Tibial artery (tissue), 4 donors: ENCODE data around the gene PDPK1.

Experiments
- DNase-seq, 2 donors: peaks; one replicate each; pipeline ENCODE4 v3.0.0-alpha.2; 2019
- H3K27ac ChIP-seq, 2 donors: fragments of 200-600 bp; sonication (generic) in 1 of 2; 1 replicate in 1 of 2; 2 replicates in 1 of 2; pipeline ENCODE4 v1.5.1; 2018 to 2019; ENCODE audit warnings: mild to moderate bottlenecking in 1 of 2
- H3K27me3 ChIP-seq, 2 donors: fragments of 200-600 bp; sonication (generic) in 1 of 2; one replicate each; pipeline versions ENCODE4 v1.5.1 to v1.6.0; 2016 to 2019
- H3K36me3 ChIP-seq, 3 donors: fragments of 200-600 bp; sonication (generic) in 2 of 3; one replicate each; pipeline ENCODE4 v1.5.1; 2016 to 2019; ENCODE audit warnings: mild to moderate bottlenecking in 2 of 3
- H3K4me1 ChIP-seq, 4 donors: fragments of 200-600 bp; sonication (generic) in 2 of 4; 1 replicate in 3 of 4; 2 replicates in 1 of 4; pipeline ENCODE4 v1.5.1; 2016 to 2019
- H3K4me3 ChIP-seq, 2 donors: fragments of 200-600 bp; sonication (generic) in 1 of 2; 1 replicate in 1 of 2; 2 replicates in 1 of 2; pipeline ENCODE4 v1.5.1; 2018 to 2019; ENCODE audit warnings: mild to moderate bottlenecking in 2 of 2
- H3K9me3 ChIP-seq, 3 donors: fragments of 200-600 bp; sonication (generic) in 1 of 3; one replicate each; pipeline ENCODE4 v1.5.1; 2016 to 2019
- CTCF ChIP-seq, 2 experiments: fragments of 200-600 bp in 1 of 2; fragments of 450-650 bp in 1 of 2; IDR thresholded peaks; one replicate each; pipeline ENCODE4 v1.5.1; 2017 to 2019; ENCODE audit warnings: antibody characterized with exemption in 2 of 2, mild to moderate bottlenecking in 1 of 2, moderate library complexity in 1 of 2
- intact Hi-C: fragments of 100-400 bp; cut with DNase I; formaldehyde crosslinking; loops from one replicate; pipeline ENCODE4 v1.15.0; 2023; ENCODE audit warnings: low total_unique reads

The PDPK1 gene

GRCh38 chr16:2592786-2593185 is 55.0 kb downstream of the PDPK1 start:
- TF ChIP-seq CTCF (IDR thresholded peaks at IDR 0.05) = no peak
- no peak overlapping the region for H3K27ac ChIP-seq
- peaks cover 31 to 85% (median 46%) of the 10 kb centered on the region in 3 donors for H3K36me3 ChIP-seq
- no peaks in the 10 kb centered on the region for H3K27me3 ChIP-seq
- H3K9me3 ChIP-seq = no peaks in the 10 kb centered on the region
- H3K4me3 ChIP-seq = no peak overlapping the region
- DNase-seq = no peak
- intact Hi-C loops = no loop called here
- H3K4me1 ChIP-seq = peaks cover 0 to 18% (median 0%) of the 10 kb centered on the region in 4 donors

DNA sequence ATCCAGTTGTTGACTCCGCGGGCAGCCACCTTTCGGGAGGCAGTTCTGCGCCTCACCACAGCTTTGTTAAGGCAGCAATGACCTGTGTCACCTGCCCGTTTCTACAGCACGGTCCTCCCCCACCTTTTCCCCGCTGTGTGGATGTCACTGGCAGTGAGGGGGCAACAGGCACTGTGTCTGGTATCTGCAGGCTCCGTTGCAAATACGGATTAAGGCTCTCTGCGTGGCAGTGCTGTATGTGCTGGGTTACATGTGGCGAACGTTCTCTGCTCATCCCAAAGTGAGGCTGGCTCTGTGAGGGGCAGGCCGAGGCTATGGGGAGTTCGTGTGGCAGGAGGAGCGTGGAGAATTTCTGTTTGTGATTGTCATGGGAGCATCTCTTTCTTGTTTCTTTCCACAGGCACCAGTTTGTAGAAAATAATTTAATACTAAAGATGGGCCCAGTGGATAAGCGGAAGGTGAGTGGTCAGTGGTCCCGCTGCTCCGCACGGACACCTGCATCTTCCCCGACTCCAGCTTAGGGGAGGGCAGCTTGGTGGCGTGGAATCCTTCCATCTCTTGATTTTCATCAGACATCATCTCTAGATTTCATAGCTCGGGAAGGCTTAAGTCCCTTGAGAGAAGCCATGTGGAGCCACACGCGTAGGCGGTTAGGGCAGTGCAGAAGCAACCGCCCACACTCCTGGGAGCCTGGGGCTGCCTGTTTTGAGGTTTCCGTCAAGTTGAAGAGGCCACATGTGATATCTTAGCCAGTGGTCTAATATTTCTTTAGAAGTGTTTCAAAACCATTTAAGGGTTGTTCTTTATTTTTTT is 57.8 kb downstream of the PDPK1 start:
- Histone ChIP-seq H3K4me3 (no peak overlapping the region), H3K27ac (no peak overlapping the region), H3K9me3 (no peaks in the 10 kb centered on the region), H3K27me3 (no peaks in the 10 kb centered on the region), H3K4me1 (peaks cover 0 to 8% (median 0%) of the 10 kb centered on the region in 4 donors), H3K36me3 (peaks cover 26 to 79% (median 35%) of the 10 kb centered on the region in 3 donors)
- TF ChIP-seq CTCF (IDR thresholded peaks at IDR 0.05) = no peak
- no peak for DNase-seq
- intact Hi-C loops = no loop called here

DNA sequence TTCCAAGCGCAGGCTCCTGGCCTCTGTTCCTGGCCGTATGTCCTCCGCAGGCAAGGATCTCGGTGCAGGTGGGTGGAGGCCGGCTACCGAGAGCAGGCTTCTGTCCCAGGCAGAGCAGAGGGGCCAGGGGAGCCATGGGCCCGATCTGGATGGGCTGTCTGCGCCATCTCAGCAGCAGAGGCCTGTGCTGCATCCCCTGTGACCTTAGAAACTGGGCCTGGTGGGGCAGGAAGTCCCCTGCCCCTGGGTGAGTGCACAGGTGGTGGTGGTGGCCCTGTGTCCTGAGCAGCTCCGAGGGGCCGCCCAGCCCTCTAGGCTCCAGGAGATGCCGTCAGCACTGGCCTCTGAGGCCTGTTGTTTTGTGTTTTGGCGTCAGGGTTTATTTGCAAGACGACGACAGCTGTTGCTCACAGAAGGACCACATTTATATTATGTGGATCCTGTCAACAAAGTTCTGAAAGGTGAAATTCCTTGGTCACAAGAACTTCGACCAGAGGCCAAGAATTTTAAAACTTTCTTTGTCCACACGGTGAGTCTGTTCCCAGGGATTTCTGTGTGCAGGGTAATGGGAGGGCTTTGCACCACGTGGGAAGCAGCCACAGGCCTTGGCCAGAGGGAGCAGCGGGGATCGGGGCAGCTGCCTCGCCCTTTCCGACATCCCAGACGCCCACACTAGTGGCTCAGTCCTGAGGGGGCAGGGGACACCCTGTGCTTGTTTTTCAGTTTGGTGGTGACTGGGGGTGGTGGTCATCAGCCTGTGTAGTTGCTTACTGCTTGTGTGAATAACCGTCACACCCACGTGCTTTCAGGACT is 59.1 kb downstream of the PDPK1 start:
- intact Hi-C loops = no loop called here
- H3K4me1 ChIP-seq = no peaks in the 10 kb centered on the region
- DNase-seq = no peak
- no peaks in the 10 kb centered on the region for H3K27me3 ChIP-seq
- no peak overlapping the region for H3K27ac ChIP-seq
- no peaks in the 10 kb centered on the region for H3K9me3 ChIP-seq
- H3K4me3 ChIP-seq = no peak overlapping the region
- TF ChIP-seq CTCF (IDR thresholded peaks at IDR 0.05) = no peak
- peaks cover 26 to 70% (median 35%) of the 10 kb centered on the region in 3 donors for H3K36me3 ChIP-seq

DNA sequence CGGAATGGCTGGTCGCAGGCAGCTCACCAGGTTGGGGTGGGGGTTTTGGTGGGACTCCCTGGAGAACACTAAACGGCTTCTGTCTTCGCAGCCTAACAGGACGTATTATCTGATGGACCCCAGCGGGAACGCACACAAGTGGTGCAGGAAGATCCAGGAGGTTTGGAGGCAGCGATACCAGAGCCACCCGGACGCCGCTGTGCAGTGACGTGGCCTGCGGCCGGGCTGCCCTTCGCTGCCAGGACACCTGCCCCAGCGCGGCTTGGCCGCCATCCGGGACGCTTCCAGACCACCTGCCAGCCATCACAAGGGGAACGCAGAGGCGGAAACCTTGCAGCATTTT is 59.7 kb downstream of the PDPK1 start:
- Histone ChIP-seq H3K9me3 (no peaks in the 10 kb centered on the region), H3K4me1 (no peaks in the 10 kb centered on the region), H3K4me3 (no peak overlapping the region), H3K27ac (no peak overlapping the region), H3K36me3 (peaks cover 26 to 65% (median 35%) of the 10 kb centered on the region in 3 donors), H3K27me3 (no peaks in the 10 kb centered on the region)
- DNase-seq = no peak
- intact Hi-C loops = no loop called here
- TF ChIP-seq CTCF (IDR thresholded peaks at IDR 0.05) = no peak

- TF ChIP-seq CTCF (IDR thresholded peaks at IDR 0.05) = no peak
- DNase-seq = peak in 1 of 2 donors; percentile 60
- H3K36me3 ChIP-seq = peaks cover 26 to 59% (median 35%) of the 10 kb centered on the region in 3 donors
- H3K4me3 ChIP-seq = no peak overlapping the region
- H3K9me3 ChIP-seq = no peaks in the 10 kb centered on the region
- H3K4me1 ChIP-seq = peaks cover 0 to 3% (median 0%) of the 10 kb centered on the region in 4 donors
- intact Hi-C loops = no loop called here
- no peaks in the 10 kb centered on the region for H3K27me3 ChIP-seq
- no peak overlapping the region for H3K27ac ChIP-seq
Measured at GRCh38 chr16:2598133-2598641, 60.4 kb downstream of the PDPK1 start.
